ENCODE measurements around the gene ARRDC2.

- TF ChIP-seq CTCF (IDR thresholded peaks at IDR 0.05) = no peak
- TF ChIP-seq POLR2A (IDR thresholded peaks at IDR 0.05) = no peak
Measured at GRCh38 chr19:17975032-17975431, 32.9 kb upstream of the ARRDC2 start.
